Central memory CD8-positive, alpha-beta T cell (primary cell): ENCODE results near the gene FARSB.
"Not testable (repeated sequence)": the region's sequence is repeated elsewhere in the genome, so short reads cannot be mapped to it uniquely, and the experiment has no call there.

Experiments
- ATAC-seq: fragments of 150-1000 bp; cut with Tn5 transposase; replicated peaks from 2 replicates; pipeline ENCODE4 v1.10.0; 2022; ENCODE audit warnings: mild to moderate bottlenecking, moderate FRiP score, moderate number of reproducible peaks; ENCODE audit not compliant: poor library complexity, severe bottlenecking; ENCODE audit errors: extremely low read depth
- DNase-seq, 2 donors: peaks; one replicate each; pipeline ENCODE4 v3.0.0; 2021; ENCODE audit warnings: low spot score in 2 of 2
- H3K27ac Mint-ChIP-seq: one replicate; pipeline ENCODE4 v1.8.0; 2022; ENCODE audit warnings: low read depth, mild to moderate bottlenecking, moderate library complexity, mixed read lengths
- H3K27me3 Mint-ChIP-seq: one replicate; pipeline ENCODE4 v1.8.0; 2022; ENCODE audit warnings: mixed read lengths
- H3K36me3 Mint-ChIP-seq: one replicate; pipeline ENCODE4 v1.8.0; 2022; ENCODE audit warnings: mild to moderate bottlenecking, moderate library complexity, mixed read lengths; ENCODE audit not compliant: insufficient read depth
- H3K4me1 Mint-ChIP-seq: one replicate; pipeline ENCODE4 v1.8.0; 2022; ENCODE audit warnings: mixed read lengths
- H3K4me3 Mint-ChIP-seq: one replicate; pipeline ENCODE4 v1.8.0; 2022; ENCODE audit warnings: mild to moderate bottlenecking, moderate library complexity, mixed read lengths
- H3K9me3 Mint-ChIP-seq: one replicate; pipeline ENCODE4 v1.8.0; 2022; ENCODE audit warnings: mixed read lengths

The FARSB gene

GRCh38 chr2:222584589-222584988 lies 71.3 kb downstream of the FARSB start:
- H3K27me3 Mint-ChIP-seq, ATAC-seq, DNase-seq, H3K27ac Mint-ChIP-seq, H3K4me3 Mint-ChIP-seq, H3K9me3 Mint-ChIP-seq, H3K36me3 Mint-ChIP-seq: not testable (repeated sequence)
- peaks cover 22% of the 10 kb centered on the region for H3K4me1 Mint-ChIP-seq

GRCh38 chr2:222582928-222583327 lies 73.0 kb downstream of the FARSB start:
- Mint-ChIP-seq H3K9me3 (no peaks in the 10 kb centered on the region), H3K36me3 (peaks cover 7% of the 10 kb centered on the region), H3K4me1 (peaks cover 15% of the 10 kb centered on the region), H3K27me3 (no peaks in the 10 kb centered on the region), H3K4me3 (no peak overlapping the region), H3K27ac (no peak overlapping the region)
- no peak for DNase-seq
- ATAC-seq: no peak

GRCh38 chr2:222577341-222577740 lies 78.6 kb downstream of the FARSB start:
- H3K9me3 Mint-ChIP-seq: no peaks in the 10 kb centered on the region
- DNase-seq (no peak), ATAC-seq (no peak)
- H3K27me3 Mint-ChIP-seq: no peaks in the 10 kb centered on the region
- H3K27ac Mint-ChIP-seq: no peak overlapping the region
- peaks cover 12% of the 10 kb centered on the region for H3K36me3 Mint-ChIP-seq
- H3K4me1 Mint-ChIP-seq: peaks cover 14% of the 10 kb centered on the region
- H3K4me3 Mint-ChIP-seq: no peak overlapping the region

- Mint-ChIP-seq H3K27me3 (no peaks in the 10 kb centered on the region), H3K4me3 (no peak overlapping the region), H3K27ac (no peak overlapping the region), H3K36me3 (peaks cover 15% of the 10 kb centered on the region), H3K9me3 (no peaks in the 10 kb centered on the region), H3K4me1 (peaks cover 14% of the 10 kb centered on the region)
- ATAC-seq: no peak
- no peak for DNase-seq
These were observed 79.5 kb downstream of the FARSB start for GRCh38 chr2:222576171-222577081.

GRCh38 chr2:222575618-222576017 lies 80.3 kb downstream of the FARSB start:
- peaks cover 14% of the 10 kb centered on the region for H3K4me1 Mint-ChIP-seq
- ATAC-seq: no peak
- H3K4me3 Mint-ChIP-seq: no peak overlapping the region

GRCh38 chr2:222572751-222573174 lies 83.1 kb downstream of the FARSB start:
- Mint-ChIP-seq H3K27me3 (no peaks in the 10 kb centered on the region), H3K27ac (peak overlapping the region; percentile 26), H3K4me1 (peaks cover 13% of the 10 kb centered on the region), H3K4me3 (no peak overlapping the region), H3K9me3 (no peaks in the 10 kb centered on the region), H3K36me3 (peaks cover 15% of the 10 kb centered on the region)
- DNase-seq (no peak), ATAC-seq (no peak)

More at GRCh38 chr2:222575618-222576017, 80.3 kb downstream of the FARSB start:
- DNase-seq: no peak
- Mint-ChIP-seq H3K27me3 (no peaks in the 10 kb centered on the region), H3K9me3 (no peaks in the 10 kb centered on the region), H3K27ac (no peak overlapping the region), H3K36me3 (peaks cover 15% of the 10 kb centered on the region)

GRCh38 chr2:222572264-222572721 lies 83.6 kb downstream of the FARSB start:
- H3K27me3 Mint-ChIP-seq: no peaks in the 10 kb centered on the region
- no peak for ATAC-seq
- peak overlapping the region; percentile 26 for H3K27ac Mint-ChIP-seq
- H3K4me1 Mint-ChIP-seq: peaks cover 9% of the 10 kb centered on the region
- H3K4me3 Mint-ChIP-seq: no peak overlapping the region
- no peak for DNase-seq
- H3K9me3 Mint-ChIP-seq: no peaks in the 10 kb centered on the region
- H3K36me3 Mint-ChIP-seq: peaks cover 15% of the 10 kb centered on the region

- H3K36me3 Mint-ChIP-seq: peaks cover 12% of the 10 kb centered on the region
- no peak for ATAC-seq
- H3K27ac Mint-ChIP-seq: no peak overlapping the region
- DNase-seq: no peak
- H3K27me3 Mint-ChIP-seq: no peaks in the 10 kb centered on the region
- no peak overlapping the region for H3K4me3 Mint-ChIP-seq
- H3K9me3 Mint-ChIP-seq: no peaks in the 10 kb centered on the region
- H3K4me1 Mint-ChIP-seq: peaks cover 6% of the 10 kb centered on the region
These were observed 86.1 kb downstream of the FARSB start for GRCh38 chr2:222569826-222570225.

GRCh38 chr2:222568865-222569264 lies 87.0 kb downstream of the FARSB start:
- H3K36me3 Mint-ChIP-seq: peaks cover 8% of the 10 kb centered on the region
- no peak overlapping the region for H3K27ac Mint-ChIP-seq
- no peaks in the 10 kb centered on the region for H3K9me3 Mint-ChIP-seq
- DNase-seq (no peak), ATAC-seq (no peak)
- no peak overlapping the region for H3K4me3 Mint-ChIP-seq
- no peaks in the 10 kb centered on the region for H3K27me3 Mint-ChIP-seq
- no peaks in the 10 kb centered on the region for H3K4me1 Mint-ChIP-seq

- no peak overlapping the region for H3K4me3 Mint-ChIP-seq
- no peaks in the 10 kb centered on the region for H3K27me3 Mint-ChIP-seq
- DNase-seq: no peak
- peaks cover 5% of the 10 kb centered on the region for H3K4me1 Mint-ChIP-seq
- no peaks in the 10 kb centered on the region for H3K9me3 Mint-ChIP-seq
- H3K27ac Mint-ChIP-seq: no peak overlapping the region
- peaks cover 3% of the 10 kb centered on the region for H3K36me3 Mint-ChIP-seq
- ATAC-seq: no peak
These were observed 89.7 kb downstream of the FARSB start for GRCh38 chr2:222566229-222566628.

GRCh38 chr2:222563936-222564335 lies 92.0 kb downstream of the FARSB start:
- Mint-ChIP-seq H3K27ac (no peak overlapping the region), H3K27me3 (no peaks in the 10 kb centered on the region), H3K9me3 (no peaks in the 10 kb centered on the region), H3K36me3 (peaks cover 3% of the 10 kb centered on the region), H3K4me3 (no peak overlapping the region), H3K4me1 (peaks cover 5% of the 10 kb centered on the region)
- ATAC-seq (no peak), DNase-seq (no peak)

GRCh38 chr2:222563106-222563718 lies 92.7 kb downstream of the FARSB start:
- Mint-ChIP-seq H3K4me1 (peaks cover 5% of the 10 kb centered on the region), H3K4me3 (no peak overlapping the region), H3K36me3 (peaks cover 2% of the 10 kb centered on the region), H3K27me3 (no peaks in the 10 kb centered on the region), H3K27ac (no peak overlapping the region), H3K9me3 (no peaks in the 10 kb centered on the region)
- DNase-seq (no peak), ATAC-seq (peak; percentile 32)
